Thoracic aorta (tissue), 2 donors: ENCODE data around the gene PLAGL2. TPM values are rescaled to one million over a fixed set of nuclear protein-coding genes. Genes with fewer than 3 reads are reported as not detected.

Experiments used
- ATAC-seq: fragments of 150-250 bp; one replicate; pipeline ENCODE4 v1.8.0; 2017; ENCODE audit warnings: low read depth; ENCODE audit not compliant: insufficient number of reproducible peaks, low FRiP score
- DNase-seq: peaks from one replicate; pipeline ENCODE4 v3.0.0-alpha.2; 2020; ENCODE audit warnings: low spot score
- H3K27ac ChIP-seq, 2 donors: fragments of 200-600 bp; sonication (generic); 1 replicate in 1 of 2; 2 replicates in 1 of 2; pipeline ENCODE4 v1.5.1; 2016; ENCODE audit warnings: mild to moderate bottlenecking in 2 of 2, moderate library complexity in 2 of 2
- H3K27me3 ChIP-seq: fragments of 200-600 bp; sonication (generic); replicated peaks from 2 replicates; pipeline ENCODE4 v1.6.0; 2016; ENCODE audit warnings: mild to moderate bottlenecking; ENCODE audit not compliant: insufficient read depth
- H3K36me3 ChIP-seq: fragments of 200-600 bp; sonication (generic); one replicate; pipeline ENCODE4 v1.5.1; 2016
- H3K4me1 ChIP-seq, 2 donors: fragments of 200-600 bp; sonication (generic); 1 replicate in 1 of 2; 2 replicates in 1 of 2; pipeline versions ENCODE4 v1.5.1 to v1.6.0; 2016; ENCODE audit warnings: low read depth in 2 of 2, mild to moderate bottlenecking in 1 of 2; ENCODE audit not compliant: control insufficient read depth in 1 of 2
- H3K4me3 ChIP-seq: fragments of 200-600 bp; sonication (generic); 2 replicates; pipeline ENCODE4 v1.5.1; 2016; ENCODE audit warnings: mild to moderate bottlenecking
- H3K9me3 ChIP-seq: fragments of 200-600 bp; sonication (generic); 2 replicates; pipeline ENCODE4 v1.5.1; 2016
- total RNA-seq, 2 donors: library from RNA; depleted of rRNA; stranded (reverse); fragments of >200 nt; gene quantifications; one replicate each; pipeline versions ENCODE4 v1.1.0 to v1.2.3, GENCODE V29; 2016
- TF ChIP-seq, protein P1 (sequence below): fragments of 200-600 bp; sonication (generic); IDR thresholded peaks from one replicate; pipeline ENCODE4 v1.5.1; 2019; ENCODE audit warnings: antibody characterized with exemption

PLAGL2 gene
- total RNA-seq, 2 donors from 2014 or later, result 3.8 to 7.5 TPM

DNA sequence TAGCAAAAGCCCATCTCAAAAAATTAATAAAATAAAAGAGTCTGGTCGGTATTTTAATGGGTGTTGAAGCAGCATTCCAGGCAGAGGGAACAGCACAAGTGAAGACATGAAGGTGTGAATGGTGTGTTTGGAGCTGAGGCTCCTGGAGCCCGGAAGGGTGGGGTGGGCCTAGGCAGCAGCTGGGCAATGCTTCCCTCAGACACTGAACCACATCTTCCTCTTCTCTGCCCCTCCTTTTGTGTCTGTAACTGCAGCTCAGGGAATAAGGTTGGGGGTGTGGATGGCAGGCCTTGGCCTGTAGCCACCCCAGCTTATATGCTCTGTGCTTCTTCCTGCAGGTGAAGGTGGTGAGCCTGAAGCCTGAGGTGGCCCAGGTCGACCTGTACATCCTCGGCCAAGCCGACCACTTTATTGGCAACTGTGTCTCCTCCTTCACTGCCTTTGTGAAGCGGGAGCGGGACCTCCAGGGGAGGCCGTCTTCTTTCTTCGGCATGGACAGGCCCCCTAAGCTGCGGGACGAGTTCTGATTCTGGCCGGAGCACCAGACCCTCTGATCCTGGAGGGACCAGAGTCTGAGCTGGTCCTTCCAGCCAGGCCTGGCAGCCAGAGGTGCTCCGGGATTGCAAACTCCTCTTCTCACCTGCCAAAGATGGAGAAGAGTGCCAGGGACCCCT is 26.7 kb upstream of the PLAGL2 start:
- Histone ChIP-seq H3K27me3 (no peaks in the 10 kb centered on the region), H3K27ac (no peak overlapping the region), H3K4me3 (no peak overlapping the region), H3K36me3 (peaks cover 38% of the 10 kb centered on the region), H3K9me3 (no peaks in the 10 kb centered on the region), H3K4me1 (no peaks in the 10 kb centered on the region)
- TF ChIP-seq, protein P1, sequence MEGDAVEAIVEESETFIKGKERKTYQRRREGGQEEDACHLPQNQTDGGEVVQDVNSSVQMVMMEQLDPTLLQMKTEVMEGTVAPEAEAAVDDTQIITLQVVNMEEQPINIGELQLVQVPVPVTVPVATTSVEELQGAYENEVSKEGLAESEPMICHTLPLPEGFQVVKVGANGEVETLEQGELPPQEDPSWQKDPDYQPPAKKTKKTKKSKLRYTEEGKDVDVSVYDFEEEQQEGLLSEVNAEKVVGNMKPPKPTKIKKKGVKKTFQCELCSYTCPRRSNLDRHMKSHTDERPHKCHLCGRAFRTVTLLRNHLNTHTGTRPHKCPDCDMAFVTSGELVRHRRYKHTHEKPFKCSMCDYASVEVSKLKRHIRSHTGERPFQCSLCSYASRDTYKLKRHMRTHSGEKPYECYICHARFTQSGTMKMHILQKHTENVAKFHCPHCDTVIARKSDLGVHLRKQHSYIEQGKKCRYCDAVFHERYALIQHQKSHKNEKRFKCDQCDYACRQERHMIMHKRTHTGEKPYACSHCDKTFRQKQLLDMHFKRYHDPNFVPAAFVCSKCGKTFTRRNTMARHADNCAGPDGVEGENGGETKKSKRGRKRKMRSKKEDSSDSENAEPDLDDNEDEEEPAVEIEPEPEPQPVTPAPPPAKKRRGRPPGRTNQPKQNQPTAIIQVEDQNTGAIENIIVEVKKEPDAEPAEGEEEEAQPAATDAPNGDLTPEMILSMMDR, result no peak
- ATAC-seq (no peak), DNase-seq (no peak)

DNA sequence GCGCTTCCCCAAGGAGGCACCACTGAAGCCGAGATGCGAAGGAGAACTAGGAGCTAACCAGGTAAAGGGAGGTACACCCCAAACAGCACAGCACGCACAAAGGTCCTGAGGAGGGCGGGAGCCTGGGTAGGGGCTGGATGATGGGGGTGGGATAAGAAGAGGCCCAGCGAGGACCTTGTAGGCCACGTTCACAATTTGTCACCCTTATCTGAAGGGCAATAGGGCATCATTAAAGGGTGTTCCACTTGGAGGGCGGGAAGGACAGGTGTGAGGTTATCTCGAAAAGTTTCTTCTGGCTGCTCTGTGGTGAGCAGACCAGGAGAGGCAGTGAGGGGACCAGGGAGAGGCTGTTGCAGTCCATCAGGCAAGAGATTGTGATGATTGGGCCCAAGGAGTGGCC is 25.7 kb upstream of the PLAGL2 start:
- Histone ChIP-seq H3K36me3 (peaks cover 38% of the 10 kb centered on the region), H3K27ac (no peak overlapping the region), H3K9me3 (no peaks in the 10 kb centered on the region), H3K27me3 (no peaks in the 10 kb centered on the region), H3K4me1 (no peaks in the 10 kb centered on the region), H3K4me3 (no peak overlapping the region)
- TF ChIP-seq, protein P1, result no peak
- DNase-seq, result no peak
- no peak for ATAC-seq

DNA sequence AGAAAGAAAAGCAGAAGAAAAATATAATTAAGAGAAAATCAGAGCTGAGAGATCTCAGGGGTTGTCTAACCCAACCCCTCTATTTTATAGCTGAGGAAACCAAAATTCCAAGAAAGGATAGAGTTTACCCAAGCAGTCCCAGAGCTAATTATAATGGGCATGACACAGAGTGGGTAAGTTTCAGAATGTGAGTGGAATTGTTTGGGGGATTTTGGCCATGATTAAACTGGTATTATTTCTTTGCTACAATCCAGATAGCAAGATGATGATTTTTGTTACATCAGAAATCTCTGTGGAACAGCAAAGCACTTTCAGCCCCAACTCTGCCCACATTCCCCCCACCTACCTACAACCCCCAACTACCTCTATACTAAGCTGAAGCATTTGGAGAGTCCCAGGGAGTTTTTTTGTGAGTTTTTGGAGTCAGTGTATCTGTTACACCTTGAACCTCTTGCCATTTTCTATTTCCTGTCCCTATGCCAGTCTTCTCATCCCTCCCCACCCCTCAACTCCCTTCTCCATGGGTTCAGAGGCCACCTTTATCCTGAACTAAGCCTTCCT is 24.9 kb upstream of the PLAGL2 start:
- no peaks in the 10 kb centered on the region for H3K4me1 ChIP-seq
- H3K27ac ChIP-seq, result no peak overlapping the region
- no peak overlapping the region for H3K4me3 ChIP-seq
- peaks cover 38% of the 10 kb centered on the region for H3K36me3 ChIP-seq
- H3K9me3 ChIP-seq, result no peaks in the 10 kb centered on the region
- ATAC-seq (no peak), DNase-seq (no peak)
- TF ChIP-seq, protein P1, result no peak
- H3K27me3 ChIP-seq, result no peaks in the 10 kb centered on the region

DNA sequence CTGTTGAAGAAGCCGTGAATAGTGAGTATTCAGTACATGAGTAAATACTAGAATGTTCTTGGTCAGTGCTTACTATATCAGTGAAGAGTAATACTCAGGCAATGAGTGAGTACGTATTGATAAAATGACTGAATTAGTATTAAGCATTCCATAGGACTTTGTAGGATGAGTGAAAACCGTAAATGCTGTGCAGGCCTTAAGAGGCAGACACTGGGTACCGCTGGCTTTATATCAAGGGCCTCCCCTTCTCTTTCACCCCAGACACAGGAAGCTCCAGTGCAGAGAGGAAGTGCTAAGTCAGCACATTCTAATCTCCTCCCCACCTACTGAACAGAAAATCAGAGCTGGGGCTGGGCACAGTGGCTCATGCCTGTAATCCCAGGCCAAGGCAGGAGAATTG is 24.3 kb upstream of the PLAGL2 start:
- TF ChIP-seq, protein P1, result no peak
- no peaks in the 10 kb centered on the region for H3K9me3 ChIP-seq
- H3K27me3 ChIP-seq, result no peaks in the 10 kb centered on the region
- ATAC-seq (no peak), DNase-seq (no peak)
- peaks cover 40% of the 10 kb centered on the region for H3K36me3 ChIP-seq
- H3K27ac ChIP-seq, result no peak overlapping the region
- H3K4me3 ChIP-seq, result no peak overlapping the region
- no peaks in the 10 kb centered on the region for H3K4me1 ChIP-seq

DNA sequence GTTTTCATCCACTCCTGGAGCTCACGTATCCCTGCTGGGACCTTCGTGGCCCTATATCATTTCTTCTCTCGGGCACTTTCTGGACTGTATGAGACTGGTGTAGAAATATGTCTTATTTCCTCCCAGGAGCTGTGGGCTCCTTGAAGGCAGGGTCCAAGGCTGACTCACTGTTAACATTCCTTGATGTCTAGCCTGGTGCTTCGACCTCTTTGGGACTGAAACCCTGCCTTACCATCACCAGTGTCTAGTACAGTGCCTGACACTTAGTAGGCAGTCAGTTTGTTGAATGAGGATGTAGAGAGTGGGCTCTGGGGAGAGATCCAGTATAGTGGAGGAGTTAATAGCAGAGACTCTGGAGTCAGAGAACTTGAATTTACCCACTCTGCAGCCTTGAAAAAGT is 23.7 kb upstream of the PLAGL2 start:
- Histone ChIP-seq H3K36me3 (peaks cover 42% of the 10 kb centered on the region), H3K27me3 (no peaks in the 10 kb centered on the region), H3K4me3 (no peak overlapping the region), H3K27ac (no peak overlapping the region), H3K4me1 (no peaks in the 10 kb centered on the region), H3K9me3 (no peaks in the 10 kb centered on the region)
- DNase-seq, result no peak
- TF ChIP-seq, protein P1, result no peak
- no peak for ATAC-seq
